Ovary (tissue), 3 donors: ENCODE data around the gene MYLIP.

Experiments
- POLR2A ChIP-seq: fragments of 450-650 bp; IDR thresholded peaks from one replicate; pipeline ENCODE4 v1.6.1; 2017; ENCODE audit warnings: antibody characterized with exemption, mild to moderate bottlenecking, moderate library complexity
- TF ChIP-seq, protein P1 (sequence below), 3 donors: fragments of 450-650 bp in 2 of 3; fragments of 200-600 bp in 1 of 3; IDR thresholded peaks; one replicate each; pipeline versions ENCODE4 v1.5.1 to v1.8.0; 2016 to 2022; ENCODE audit warnings: antibody characterized with exemption in 3 of 3, mild to moderate bottlenecking in 1 of 3
- donor health status: DM: no; HTN: no; CAD: no.

DNA sequence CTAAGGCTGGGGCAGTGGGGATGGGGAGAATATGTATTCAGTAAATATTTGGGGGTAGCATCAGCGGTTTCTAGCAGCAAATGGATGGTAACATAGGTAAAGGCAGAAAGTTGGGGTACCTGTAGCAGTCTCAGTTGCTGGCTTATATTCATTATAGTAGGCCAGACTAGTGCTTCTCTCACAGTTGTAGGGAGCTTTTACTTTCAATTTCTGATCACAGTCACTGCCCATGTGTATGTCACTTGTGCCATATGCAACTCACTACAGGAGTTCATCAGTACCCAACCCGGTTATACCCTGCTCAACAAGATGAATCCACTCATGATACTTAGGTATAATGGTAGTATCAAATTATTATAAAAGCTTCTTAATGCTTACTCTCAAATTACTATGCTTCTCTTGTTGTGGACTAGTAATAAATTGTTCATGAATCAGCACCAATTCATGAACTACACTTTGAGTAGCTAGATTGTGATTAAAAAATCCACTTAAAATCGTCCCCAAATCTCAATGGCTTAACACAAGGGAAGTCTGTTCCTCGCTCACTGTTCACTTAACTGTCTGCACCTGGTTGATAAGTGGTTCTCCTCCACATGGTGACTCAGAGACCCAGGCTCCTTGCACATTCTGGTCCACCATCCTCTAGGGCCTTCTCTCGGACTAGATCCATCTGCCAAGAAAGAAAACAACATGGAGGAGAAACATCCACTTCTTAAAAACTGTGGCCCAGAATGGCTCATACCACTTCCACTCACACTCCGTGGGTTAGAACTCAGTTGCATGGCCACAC lies 31.3 kb upstream of the MYLIP start:
- TF ChIP-seq, protein P1, sequence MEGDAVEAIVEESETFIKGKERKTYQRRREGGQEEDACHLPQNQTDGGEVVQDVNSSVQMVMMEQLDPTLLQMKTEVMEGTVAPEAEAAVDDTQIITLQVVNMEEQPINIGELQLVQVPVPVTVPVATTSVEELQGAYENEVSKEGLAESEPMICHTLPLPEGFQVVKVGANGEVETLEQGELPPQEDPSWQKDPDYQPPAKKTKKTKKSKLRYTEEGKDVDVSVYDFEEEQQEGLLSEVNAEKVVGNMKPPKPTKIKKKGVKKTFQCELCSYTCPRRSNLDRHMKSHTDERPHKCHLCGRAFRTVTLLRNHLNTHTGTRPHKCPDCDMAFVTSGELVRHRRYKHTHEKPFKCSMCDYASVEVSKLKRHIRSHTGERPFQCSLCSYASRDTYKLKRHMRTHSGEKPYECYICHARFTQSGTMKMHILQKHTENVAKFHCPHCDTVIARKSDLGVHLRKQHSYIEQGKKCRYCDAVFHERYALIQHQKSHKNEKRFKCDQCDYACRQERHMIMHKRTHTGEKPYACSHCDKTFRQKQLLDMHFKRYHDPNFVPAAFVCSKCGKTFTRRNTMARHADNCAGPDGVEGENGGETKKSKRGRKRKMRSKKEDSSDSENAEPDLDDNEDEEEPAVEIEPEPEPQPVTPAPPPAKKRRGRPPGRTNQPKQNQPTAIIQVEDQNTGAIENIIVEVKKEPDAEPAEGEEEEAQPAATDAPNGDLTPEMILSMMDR (IDR thresholded peaks at IDR 0.05) = no peak
- TF ChIP-seq POLR2A = no peak
